Esophagus squamous epithelium (tissue), 4 donors: Measurements from ENCODE around the gene DNAJB12.
"Not testable (repeated sequence)": the region's sequence is repeated elsewhere in the genome, so short reads cannot be mapped to it uniquely, and the experiment has no call there.

Experiments used
- POLR2A ChIP-seq, 4 donors: fragments of 450-650 bp; IDR thresholded peaks; one replicate each; pipeline ENCODE4 v1.6.1; 2017; ENCODE audit warnings: antibody characterized with exemption in 4 of 4, mild to moderate bottlenecking in 4 of 4, moderate library complexity in 3 of 4
- TF ChIP-seq, protein P1 (sequence below), 6 experiments: fragments of 450-650 bp in 4 of 6; fragments of 200-600 bp in 2 of 6; sonication (generic) in 2 of 6; IDR thresholded peaks; one replicate each; pipeline ENCODE4 v1.5.1; 2016 to 2019; ENCODE audit warnings: antibody characterized with exemption in 6 of 6, mild to moderate bottlenecking in 4 of 6, moderate library complexity in 4 of 6

- not testable (repeated sequence) for TF ChIP-seq POLR2A (IDR thresholded peaks at IDR 0.05)
- TF ChIP-seq, protein P1, sequence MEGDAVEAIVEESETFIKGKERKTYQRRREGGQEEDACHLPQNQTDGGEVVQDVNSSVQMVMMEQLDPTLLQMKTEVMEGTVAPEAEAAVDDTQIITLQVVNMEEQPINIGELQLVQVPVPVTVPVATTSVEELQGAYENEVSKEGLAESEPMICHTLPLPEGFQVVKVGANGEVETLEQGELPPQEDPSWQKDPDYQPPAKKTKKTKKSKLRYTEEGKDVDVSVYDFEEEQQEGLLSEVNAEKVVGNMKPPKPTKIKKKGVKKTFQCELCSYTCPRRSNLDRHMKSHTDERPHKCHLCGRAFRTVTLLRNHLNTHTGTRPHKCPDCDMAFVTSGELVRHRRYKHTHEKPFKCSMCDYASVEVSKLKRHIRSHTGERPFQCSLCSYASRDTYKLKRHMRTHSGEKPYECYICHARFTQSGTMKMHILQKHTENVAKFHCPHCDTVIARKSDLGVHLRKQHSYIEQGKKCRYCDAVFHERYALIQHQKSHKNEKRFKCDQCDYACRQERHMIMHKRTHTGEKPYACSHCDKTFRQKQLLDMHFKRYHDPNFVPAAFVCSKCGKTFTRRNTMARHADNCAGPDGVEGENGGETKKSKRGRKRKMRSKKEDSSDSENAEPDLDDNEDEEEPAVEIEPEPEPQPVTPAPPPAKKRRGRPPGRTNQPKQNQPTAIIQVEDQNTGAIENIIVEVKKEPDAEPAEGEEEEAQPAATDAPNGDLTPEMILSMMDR (IDR thresholded peaks at IDR 0.05) = not testable (repeated sequence)
Observed at GRCh38 chr10:72384982-72385381, 30.3 kb upstream of the DNAJB12 start.
